Middle frontal gyrus (tissue), 1 donor: ENCODE results near the gene FNDC3B.
"Not testable (repeated sequence)": the region's sequence is repeated elsewhere in the genome, so short reads cannot be mapped to it uniquely, and the experiment has no call there.

Experiments
- DNase-seq: peaks from one replicate; pipeline ENCODE4 v3.0.0-alpha.2; 2015; ENCODE audit warnings: low spot score; ENCODE audit errors: extremely low spot score

The FNDC3B gene

DNA sequence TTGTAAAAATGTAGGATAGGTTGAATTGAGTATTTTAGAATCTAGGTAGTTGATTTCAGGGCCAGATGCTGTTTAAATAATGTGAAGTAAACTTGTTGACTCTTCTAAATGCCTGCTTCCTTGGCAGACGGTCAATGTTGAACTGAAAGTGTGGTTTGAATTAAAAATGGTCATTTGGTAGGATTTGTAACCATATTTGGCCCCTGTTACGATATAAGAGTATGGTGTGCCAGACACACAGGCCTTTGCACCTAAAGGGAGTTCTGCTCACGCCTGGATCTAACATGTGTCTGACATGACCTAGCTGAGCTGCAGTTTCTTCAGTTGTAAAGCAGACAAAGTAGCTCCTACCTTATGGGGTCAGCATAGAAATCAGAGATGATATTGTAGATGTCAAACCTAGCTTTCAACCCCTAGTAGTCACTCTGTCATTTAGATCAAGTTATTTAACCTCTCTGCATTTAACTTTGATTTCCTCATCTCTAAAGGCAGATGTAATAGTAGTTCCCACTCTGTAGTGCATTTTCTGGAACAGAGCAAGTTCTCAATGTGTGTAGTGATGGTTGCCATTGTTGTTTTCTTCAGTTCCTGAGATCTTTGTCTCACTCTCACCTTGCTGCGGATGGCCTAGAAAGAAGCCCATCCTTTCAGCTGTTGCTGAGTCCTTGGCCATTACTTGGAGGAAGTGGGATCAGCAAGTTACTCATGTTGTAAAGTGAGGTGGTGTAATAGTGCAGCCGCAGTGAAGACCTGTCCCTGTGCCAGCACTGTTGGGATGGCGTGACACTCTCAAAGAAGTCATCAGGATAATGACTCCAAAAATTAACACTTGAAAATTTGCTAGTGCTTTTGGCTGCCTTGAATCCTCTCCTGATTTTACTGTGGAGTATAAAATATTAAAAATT lies 318.7 kb downstream of the FNDC3B start:
- no peak for DNase-seq

DNA sequence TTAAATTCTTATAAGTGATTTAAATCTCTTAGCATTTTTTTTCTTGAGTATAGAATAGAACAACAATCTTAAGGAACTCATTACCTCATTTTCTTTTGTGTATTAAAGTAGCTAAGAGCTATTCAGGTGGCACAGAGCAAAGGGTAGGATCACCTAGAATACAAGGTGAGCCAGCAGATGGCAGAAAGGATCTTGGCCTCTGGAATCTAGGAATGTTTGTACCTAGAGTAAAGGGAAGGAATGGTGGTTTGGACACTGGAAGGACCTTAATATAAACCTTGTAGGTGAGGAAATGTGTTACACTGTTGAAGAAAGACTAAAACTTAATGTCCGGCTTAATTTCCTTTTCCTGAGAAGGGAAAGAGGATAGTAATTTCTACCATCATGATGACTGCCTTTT lies 319.9 kb downstream of the FNDC3B start:
- DNase-seq: no peak

DNA sequence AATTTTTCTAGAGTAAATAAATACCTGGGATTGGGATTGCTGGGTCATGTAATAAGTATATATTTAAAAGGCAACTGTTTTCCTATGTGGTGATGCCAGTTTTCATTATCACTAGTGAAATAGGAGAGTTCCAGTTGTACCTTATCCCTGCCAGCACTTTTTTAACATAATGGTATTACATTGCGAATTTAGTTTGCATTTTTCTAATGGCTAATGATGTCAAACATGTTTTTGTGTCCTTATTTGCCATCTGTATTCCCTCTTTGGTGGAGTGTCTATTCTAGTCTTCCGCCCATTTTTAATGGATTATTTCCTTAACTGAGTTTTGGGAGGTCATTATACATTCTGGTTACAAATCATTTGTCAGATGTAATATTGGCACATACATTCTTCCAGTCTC lies 320.6 kb downstream of the FNDC3B start:
- DNase-seq: no peak

DNA sequence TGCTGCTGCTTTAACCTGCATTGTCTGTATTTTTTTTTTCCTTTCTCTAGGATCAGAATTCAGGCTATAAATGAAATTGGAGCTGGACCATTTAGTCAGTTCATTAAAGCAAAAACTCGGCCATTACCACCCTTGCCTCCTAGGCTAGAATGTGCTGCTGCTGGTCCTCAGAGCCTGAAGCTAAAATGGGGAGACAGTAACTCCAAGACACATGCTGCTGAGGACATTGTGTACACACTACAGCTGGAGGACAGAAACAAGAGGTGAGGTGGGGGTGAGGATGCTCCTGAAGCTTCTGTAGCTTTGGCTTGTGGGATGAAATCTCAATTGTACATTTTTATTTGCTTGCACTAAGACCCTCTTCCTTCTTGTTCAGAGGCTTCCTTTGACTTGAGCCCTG lies 323.2 kb downstream of the FNDC3B start:
- DNase-seq: no peak

DNA sequence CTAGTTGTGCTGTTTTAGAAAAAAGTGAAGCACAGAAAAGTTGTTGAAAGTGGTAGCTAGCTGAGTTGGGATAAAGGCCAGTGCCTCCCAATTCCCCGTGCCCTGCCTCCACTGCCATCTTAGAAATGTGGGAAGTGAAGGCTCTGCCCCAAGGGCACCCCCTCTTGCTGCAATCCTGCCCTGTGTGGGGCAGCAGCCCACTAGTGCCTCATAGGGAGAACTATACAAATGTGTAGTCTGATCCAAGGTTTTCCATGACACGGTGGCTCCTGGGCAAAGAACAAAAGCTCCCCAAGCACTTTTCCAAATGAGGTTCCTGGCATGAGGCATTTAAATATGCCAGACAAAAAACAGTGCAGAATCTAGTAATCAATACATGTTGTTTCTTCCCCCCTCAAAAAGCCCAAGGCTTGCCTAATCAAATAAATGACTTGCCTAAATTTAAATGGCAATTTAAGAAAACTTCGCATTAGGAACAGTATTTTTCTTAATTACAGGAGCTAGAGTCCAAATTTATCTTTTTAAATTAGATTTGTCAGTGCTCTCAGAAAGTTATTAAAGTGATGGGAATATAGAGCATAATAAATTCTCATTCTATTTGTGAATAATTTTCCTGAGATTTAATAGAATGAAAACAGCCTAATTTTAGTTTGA lies 325.1 kb downstream of the FNDC3B start:
- no peak for DNase-seq

DNA sequence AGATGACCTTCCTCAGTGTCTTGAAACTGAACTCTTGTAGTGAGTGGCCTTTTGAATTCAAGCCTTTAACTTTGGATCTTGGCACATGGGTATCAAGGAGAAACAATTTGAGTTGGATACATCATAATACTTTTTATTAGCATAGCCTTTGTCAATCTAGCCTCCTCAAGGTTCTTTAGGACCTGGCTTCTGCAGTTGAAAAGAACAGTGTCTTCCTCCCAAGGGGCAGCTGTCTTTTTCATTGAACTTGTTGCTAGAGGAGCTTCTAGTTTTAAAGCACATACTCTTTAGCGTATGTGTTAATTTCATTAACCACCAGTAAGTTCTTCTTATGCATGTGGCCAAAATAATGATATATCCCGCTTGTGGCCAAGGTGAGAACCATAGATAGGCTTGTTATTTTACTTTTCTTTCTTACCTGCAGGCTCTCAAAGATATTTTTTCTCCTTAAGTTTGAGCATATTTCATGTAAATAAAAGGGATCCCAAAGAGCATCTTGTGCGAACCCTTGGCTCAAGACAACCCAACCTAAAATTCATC lies 325.7 kb downstream of the FNDC3B start:
- DNase-seq: no peak

DNA sequence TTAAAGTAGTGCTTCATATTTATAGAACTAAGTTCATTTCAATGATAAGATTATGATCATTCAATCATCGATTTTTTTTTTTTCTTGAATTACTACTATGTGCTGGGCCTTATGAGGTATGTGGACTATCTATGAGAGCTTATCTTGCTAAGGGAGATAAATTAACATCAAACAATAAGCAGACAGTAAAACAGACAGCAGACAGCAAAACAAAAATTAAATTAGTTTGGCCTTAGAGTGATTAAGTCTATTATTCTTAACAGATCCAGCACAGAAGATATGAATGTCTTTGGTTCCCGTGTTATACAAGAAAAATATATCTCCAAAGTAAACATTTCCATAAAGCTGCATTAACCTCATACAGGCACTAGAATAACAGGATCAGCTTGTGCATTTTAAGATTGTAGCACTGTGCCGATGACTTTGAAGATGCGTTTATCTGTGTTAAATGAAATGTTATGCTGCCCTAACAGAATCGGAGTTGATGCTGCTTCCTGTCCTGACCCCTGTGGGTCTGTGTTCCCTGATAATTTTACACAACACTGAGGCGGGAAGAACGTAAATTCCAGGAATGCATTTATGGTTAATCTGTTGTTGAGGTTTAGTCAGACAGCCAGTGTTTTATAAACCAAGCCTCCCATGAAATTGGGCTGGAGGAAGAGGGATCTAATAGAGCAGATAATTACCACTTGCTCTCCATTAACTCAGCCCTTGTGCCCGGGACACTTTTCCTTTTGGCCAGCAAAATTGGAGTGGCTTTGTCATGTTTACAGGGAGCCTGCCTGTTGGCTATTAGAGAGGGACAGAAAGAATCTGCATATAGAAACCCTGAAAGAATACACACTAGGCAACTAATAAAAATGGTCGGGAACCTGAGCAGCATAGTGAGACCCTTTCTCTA lies 328.1 kb downstream of the FNDC3B start:
- DNase-seq: no peak

DNA sequence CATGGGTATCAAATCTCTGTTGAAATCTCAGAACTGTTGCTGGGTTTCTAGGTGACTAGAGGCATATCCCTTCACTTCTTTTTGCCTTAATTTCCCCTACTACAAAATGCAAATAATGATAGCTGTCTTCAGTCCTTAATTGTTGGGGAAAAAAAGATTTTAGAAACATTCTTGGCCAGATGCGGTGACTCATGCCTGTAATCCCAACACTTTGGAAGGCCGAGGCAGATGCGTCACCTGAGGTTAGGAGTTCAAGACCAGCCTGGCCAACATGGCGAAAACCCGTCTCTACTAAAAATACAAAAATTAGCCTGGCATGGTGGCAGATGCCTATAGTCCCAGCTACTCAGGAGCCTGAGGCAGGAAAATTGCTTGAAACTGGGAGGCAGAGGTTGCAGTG lies 329.2 kb downstream of the FNDC3B start:
- not testable (repeated sequence) for DNase-seq

DNA sequence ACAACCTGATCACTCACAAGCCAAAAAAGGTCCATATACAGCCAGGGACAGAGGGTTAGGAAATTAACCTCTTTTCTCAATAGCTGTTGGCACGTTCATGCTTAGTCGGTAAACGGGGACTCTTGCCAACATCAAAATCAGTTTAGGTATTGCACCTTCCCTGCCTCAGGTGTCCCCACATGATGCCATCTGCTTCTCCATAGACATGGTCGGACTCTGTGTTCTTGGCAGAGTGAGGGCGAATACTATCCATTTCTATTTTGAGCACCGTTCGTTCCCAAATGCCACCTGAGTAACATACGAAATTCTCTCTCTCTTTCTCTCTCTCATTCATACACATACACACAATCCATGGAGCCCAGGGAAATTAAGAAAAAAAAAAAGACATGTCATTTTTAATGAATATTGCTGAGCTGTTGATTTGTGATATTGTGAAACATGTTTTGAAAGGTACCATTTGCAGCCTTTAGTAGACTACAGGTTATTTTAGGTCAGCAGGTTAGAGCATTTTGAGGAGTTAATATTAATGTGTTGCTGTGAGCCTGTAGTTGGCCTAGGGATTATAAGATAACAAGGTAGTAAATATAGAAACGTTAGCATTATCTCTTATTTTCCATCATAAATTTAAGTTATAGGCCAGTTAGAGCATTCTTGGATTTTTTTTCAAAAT lies 330.3 kb downstream of the FNDC3B start:
- no peak for DNase-seq

DNA sequence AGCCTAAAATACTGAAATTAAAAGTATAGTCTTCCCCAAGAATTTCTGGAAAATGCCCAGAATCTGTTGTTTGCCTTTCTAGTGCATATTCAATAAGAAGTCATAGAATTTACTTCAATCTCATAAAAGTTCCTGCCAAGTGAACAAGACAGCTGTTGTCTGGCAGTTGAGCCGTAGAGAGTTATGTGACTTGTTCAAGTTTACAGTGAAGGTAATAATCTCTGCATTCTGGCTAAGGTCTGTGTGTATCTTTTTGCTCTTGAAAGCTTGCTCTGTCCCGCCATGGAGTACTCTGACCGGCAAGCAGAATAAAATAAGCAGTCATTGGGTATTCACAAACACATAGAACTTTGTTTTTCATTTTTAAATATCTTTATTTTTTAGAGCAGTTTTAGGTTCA lies 331.0 kb downstream of the FNDC3B start:
- DNase-seq: no peak

DNA sequence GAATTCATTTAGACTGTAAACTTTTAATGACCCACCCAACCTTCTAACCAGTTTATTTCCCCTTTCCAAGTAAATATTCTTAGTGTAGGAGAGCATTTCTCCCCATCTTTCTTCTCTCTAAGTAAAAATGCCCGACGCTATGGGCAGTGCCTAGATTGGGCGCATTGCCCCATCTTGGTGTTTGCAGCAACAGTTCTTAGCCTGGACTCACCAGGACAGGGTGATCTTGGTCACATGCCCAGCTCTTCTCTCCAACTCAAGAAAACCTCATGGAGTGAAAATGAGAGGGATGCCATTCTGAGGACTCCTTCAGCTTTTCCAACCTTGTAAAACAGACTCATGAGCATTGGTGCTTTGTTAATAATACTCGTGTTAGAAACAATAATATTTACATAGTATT lies 332.2 kb downstream of the FNDC3B start:
- no peak for DNase-seq

DNA sequence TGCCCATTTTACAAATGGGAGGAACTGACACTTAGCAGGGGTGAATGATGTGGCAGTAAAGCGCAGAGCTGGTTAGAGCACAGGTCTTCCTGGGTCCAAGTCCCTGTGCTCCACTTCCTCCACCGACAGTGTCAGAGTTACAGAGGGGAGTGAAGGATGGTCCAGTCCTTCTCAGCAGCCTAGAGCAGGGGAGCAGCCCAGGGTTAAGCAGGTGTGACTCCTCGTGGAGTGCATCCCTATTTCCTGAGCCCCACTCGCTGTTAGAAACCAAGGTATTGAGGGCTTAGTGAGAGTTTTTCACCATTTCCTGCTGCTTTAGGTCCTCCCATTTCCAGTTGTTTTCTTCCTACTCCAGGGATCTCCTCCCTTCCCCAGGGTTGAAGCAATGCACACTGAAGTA lies 333.5 kb downstream of the FNDC3B start:
- no peak for DNase-seq

DNA sequence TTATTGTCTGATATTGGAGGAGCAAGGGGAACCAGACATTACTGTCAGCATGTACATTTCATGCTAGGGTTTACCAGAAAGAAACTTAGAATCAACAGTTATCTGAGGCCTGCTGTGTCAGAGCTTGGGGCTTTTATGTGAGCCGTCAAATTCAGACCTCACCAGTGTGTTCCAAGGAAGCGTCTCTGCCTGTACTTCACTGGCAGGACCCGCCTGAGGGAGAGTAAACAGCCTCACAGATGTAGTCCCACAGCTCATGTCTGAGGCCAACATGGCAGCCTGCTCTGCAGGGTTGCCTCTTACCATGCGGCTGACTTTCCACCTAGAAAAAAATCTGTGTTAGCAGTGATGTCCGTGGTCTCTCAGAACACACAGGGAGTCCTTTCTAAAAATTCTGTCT lies 334.5 kb downstream of the FNDC3B start:
- DNase-seq: no peak

DNA sequence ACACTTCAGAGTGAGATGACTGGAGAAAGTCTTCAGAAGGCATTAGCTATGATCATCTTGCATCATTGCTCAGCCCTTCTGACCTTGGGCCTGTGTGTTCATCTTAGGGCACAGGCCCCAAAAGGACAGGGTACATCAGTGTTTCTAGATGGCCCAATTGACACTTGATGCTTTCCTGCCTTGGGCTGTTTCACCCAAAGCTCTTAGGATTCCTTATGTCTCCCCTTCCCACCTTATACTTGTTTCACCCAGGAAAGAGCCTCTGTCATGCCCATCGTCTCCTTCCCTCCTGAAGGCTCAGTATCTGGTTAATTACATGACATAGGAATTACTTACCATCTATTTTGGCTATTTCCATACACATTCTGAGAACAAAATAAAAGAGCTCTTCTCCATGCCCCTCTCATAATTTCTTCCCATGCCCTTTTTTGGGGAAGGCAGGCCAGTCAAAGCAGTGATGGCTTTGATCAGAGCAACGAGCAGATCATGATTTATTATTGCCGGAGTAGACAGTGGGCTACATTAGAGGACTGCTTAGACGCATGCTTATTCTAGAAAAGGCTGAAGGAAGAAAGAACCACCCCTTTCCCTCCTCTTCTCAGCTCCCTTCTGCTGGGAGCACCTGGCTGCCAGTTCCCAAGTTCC lies 335.9 kb downstream of the FNDC3B start:
- DNase-seq: no peak

DNA sequence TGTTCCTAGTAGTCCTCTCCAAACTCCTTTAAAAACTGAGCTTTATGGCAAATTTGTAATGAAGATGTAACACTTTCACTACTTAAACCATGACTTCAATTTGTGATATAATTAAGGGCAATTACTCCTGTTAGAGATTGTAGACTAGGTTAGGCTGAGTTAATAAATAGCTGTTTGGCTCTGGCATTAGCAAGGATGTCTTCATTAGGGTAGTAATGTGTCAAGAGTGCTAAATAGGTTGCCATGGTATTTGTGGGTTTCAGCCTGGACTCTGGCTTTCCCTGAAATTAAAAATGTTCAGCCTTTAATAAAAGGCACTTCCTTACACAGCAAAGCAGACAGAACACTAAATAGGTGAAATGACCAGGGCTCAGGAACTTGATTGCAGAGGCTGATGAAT lies 337.0 kb downstream of the FNDC3B start:
- no peak for DNase-seq

DNA sequence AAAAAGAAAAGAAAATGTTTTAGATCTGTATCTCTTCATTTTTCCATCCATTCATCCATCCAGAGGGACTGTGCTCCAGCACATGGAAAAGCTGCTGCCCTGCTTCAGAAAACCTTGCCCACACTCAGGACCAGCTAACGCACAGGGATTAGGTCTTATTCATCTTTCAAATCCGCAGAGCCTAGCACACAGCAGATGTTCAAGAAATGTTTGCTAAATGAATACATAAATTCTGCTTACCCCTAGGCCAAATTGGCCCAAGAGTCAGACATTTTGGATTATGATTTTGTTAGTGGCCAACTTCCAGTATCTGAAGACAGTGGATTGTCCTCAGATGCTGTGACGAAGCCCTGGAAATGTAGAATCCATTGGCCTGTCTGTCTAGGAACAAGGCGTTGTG lies 337.5 kb downstream of the FNDC3B start:
- DNase-seq: no peak

DNA sequence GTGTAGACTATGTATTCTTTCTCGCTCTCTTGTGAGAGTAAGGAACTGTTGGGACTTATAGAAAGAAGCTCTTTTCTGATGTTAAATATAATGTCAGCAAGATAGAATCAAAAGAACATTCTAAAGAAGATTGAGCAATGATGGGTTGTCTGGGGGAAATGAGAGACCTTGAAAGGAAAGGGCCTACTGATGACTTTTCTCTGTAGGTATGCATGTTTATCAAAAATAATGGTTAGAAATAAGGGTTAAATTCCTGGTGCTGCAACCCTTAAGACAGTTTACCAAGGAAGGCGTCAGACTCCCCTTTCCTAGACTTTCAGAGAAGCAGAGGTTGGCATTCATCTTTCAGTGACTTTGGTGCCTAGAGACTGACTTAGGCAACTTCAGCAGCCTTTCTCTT lies 339.1 kb downstream of the FNDC3B start:
- DNase-seq: no peak

DNA sequence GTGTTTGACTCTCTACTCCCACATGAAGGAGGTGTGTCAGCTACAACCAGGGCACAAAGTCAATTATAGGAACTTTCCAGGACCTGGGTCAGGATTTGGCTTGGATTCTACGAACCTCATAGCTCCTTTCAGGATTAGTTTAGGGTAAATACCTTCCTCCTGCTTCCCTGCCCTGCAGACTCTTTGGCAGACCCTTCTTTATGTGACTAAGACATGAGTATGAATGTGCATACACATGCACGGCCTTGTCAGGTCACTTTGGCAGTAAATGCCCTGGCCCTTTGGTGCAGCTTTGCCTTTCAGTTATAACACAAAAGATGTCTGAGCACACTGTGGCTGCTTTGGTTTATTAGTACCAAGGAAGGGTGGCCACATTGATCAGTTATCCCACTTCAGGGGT lies 340.0 kb downstream of the FNDC3B start:
- no peak for DNase-seq

DNA sequence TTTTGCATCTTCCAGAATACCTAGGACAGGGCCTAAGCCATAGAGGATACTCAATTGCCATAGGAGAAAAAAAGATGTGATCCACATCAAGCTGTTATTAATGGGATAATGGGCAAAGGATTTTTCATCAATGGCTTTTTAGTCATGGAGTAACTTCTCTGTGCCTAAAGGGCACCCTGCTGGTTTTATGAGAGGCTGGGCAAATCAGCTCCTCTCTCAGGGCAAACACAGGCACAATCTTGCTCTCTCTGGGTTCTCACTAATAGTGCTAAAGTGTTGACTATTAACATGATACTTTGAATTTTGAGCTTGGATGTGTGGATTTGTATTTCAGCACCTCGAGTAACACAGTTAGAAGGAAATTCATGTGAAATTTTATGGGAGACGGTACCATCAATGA lies 341.3 kb downstream of the FNDC3B start:
- no peak for DNase-seq

DNA sequence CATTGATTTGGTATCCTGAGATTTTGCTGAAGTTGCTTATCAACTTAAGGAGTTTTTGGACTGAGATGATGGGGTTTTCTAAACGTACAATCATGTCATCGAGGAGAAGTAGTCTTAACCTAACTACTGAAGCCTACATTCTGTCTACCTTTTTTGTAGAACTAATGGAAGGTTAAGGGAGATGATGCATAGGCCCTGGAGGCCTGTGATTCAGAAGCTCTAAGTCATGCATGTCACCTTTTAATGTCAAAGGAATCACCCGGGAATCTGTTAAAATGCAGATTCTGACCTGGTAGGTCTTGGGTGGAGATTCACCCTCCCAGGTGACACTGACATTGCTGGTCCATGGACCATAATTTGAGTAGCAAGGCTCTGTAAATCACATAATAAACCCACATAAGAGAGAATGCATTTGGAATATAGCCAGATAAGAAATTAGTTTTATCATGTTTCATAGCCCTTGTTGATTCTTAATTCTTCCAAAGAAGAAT lies 344.0 kb downstream of the FNDC3B start:
- DNase-seq: no peak
